Measurements from ENCODE around the gene SLC30A4.

SLC30A4 gene

DNA sequence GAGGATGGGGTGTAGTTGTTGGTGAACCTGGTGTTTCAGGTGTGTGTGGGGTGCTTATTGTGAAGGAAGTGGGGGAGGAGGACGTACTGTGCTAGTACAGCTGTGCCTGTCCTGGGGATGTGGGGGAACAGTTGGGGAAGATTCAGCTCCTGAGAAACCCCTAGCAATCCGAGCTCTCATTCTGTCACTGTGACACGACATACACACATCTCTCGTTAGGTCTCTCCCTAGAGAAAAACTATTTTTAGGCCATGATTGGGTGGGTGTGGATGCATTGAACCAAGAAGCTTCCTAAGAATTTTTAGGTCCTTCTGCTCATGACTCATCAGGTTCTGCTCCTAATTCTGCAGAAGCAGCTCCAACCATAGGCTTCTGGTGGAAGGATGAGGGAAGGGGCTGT, 54.3 kb downstream of the SLC30A4 start:
- Histone ChIP-seq H3K9me3 (replicated peaks in 1 of 11) (peaks cover 0 to 8% (median 0%) of the 10 kb centered on the region in 11 experiments; a peak in 1 of 22 replicates), H4K20me1 (no peaks in the 10 kb centered on the region), H3K9ac (no peak overlapping the region), H3K4me3 (no peak overlapping the region), H3K27me3 (no peaks in the 10 kb centered on the region), H3K4me2 (peak overlapping the region; percentile 30 to 67 (median 62)), H3K36me3 (no peaks in the 10 kb centered on the region; a peak in 1 of 22 replicates), H3K4me1 (peaks cover 15 to 23% (median 21%) of the 10 kb centered on the region in 10 experiments), H3K27ac (no peak overlapping the region; a peak in 1 of 22 replicates)
- TF ChIP-seq Cebpa-rat (IDR thresholded peaks at IDR 0.05) = no peak

DNA sequence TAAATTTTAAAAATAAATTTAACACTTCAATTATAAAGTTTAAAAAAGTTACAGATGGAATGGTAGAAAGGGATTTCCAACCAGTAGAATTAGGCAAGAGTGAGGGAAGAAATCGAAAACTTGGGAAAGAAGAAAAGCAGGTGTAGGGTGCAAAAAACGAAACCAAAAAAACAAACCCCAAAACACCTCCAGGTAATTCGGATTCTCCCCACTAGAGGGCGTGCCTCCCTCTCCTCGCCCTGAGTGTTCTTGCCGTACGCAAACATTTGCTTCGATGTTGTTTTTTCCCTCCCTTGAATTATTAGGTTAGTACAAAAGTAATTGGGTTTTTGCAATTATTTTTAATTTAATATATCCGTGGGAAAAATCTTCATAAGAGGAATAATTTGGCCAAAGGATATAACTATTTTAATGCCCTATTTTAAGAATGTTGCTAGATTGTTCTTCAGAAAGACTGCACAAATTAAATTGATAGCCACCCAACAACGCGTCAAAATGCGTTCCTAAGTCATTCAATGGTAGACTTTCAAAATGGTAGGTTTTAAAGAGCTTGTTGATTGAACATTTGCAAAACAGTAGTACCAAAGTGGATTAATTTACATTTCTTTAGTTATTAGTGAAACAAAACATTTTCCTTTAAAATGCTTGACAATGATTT, 63.7 kb downstream of the SLC30A4 start:
- no peaks in the 10 kb centered on the region; a peak in 1 of 22 replicates for H3K9me3 ChIP-seq (replicated peaks in 1 of 11)
- H3K27ac ChIP-seq = no peak overlapping the region
- H4K20me1 ChIP-seq = peaks cover 0 to 5% (median 0%) of the 10 kb centered on the region in 11 experiments; a peak in 2 of 22 replicates
- H3K4me2 ChIP-seq = peak overlapping the region; percentile 67 to 95 (median 83); a peak in 19 of 22 replicates
- peaks cover 38 to 49% (median 46%) of the 10 kb centered on the region in 10 experiments for H3K4me1 ChIP-seq
- peak overlapping the region in 8 of 10 experiments; percentile 1 to 49 (median 41); a peak in 12 of 20 replicates for H3K4me3 ChIP-seq
- no peak for TF ChIP-seq Cebpa-rat (IDR thresholded peaks at IDR 0.05)
- no peaks in the 10 kb centered on the region; a peak in 1 of 22 replicates for H3K36me3 ChIP-seq
- H3K27me3 ChIP-seq = no peaks in the 10 kb centered on the region
- no peak overlapping the region for H3K9ac ChIP-seq

DNA sequence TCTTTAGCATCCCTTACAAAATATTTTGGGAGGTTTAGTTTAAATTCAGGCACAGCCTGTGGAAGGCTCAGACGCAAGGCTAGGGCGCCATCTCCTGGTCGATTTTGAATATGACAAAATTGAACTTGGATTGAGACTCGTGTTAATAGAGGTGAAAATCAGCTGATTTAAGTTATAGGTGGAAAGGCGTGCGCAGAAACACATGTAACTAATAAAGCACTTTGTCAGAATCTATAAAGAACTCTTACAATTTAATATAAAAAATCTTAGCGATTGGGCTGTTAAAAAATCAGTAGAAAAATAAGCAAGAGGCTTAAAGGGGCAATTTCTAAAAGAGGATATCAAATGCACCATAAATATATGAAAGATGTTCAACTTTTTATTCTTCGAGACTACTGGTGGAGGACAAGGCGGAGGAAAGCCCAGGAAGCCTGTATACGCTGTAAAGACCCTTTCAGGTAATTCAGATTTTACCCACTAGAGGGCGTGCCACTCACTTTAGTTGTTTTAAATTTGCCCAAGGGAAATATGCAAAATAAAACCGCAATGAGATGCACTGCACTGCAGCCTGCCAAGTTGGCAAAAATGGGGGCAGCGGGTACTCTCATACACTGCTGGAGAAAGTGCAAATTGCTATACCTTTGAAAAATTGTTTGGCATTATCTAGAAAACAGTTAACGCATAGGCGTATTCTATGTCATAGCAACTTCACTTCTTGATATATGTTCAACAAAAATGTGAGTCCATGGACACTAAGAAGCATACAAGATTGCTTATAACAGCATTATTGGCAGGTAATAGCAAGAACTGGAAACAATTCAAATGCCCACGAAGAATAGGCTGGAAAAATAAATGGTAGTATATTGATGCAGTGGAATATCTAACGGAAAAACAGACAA, 64.7 kb downstream of the SLC30A4 start:
- Histone ChIP-seq H3K4me2 (peak overlapping the region; percentile 67 to 95 (median 83)), H3K36me3 (no peaks in the 10 kb centered on the region; a peak in 1 of 22 replicates), H3K27ac (peak overlapping the region; percentile 17 to 80 (median 55); a peak in 17 of 22 replicates), H3K9ac (peak overlapping the region; percentile 36 to 76 (median 62); a peak in 20 of 22 replicates), H3K4me3 (peak overlapping the region; percentile 1 to 55 (median 41); a peak in 16 of 20 replicates), H3K9me3 (replicated peaks in 1 of 11) (no peaks in the 10 kb centered on the region), H3K27me3 (no peaks in the 10 kb centered on the region), H3K4me1 (peaks cover 38 to 51% (median 48%) of the 10 kb centered on the region in 10 experiments), H4K20me1 (peaks cover 0 to 5% (median 0%) of the 10 kb centered on the region in 11 experiments; a peak in 2 of 22 replicates)
- no peak for TF ChIP-seq Cebpa-rat (IDR thresholded peaks at IDR 0.05)

DNA sequence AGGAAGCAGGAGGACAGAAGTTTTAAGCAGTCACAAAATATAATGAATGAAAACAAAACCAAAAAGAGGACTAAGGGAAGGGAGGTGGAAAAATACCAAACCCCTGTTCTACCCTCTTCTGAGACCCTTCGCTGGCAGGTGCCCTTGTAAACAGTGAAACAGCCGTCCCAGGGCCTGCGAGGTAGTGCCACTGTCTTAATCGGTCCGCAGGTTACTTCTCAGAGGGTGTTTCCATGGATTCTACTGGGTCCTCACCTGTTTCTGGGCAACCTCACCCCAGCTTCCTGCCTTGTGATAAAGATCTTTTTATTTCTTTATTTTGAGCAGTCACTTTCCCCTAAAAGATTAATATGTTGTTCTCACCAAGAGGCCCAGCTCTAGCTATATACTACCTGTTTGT, 65.3 kb downstream of the SLC30A4 start:
- Histone ChIP-seq H3K4me3 (no peak overlapping the region), H3K9me3 (replicated peaks in 1 of 11) (peaks cover 0 to 4% (median 2%) of the 10 kb centered on the region in 11 experiments; a peak in 12 of 22 replicates), H3K36me3 (no peaks in the 10 kb centered on the region; a peak in 1 of 22 replicates), H3K4me2 (peak overlapping the region; percentile 67 to 95 (median 83); a peak in 21 of 22 replicates), H3K4me1 (peaks cover 38 to 51% (median 48%) of the 10 kb centered on the region in 10 experiments), H3K27ac (peak overlapping the region in 10 of 11 experiments; percentile 15 to 80 (median 47); a peak in 14 of 22 replicates), H3K9ac (peak overlapping the region in 6 of 11 experiments; percentile 0 to 66 (median 49); a peak in 9 of 22 replicates), H4K20me1 (peaks cover 0 to 5% (median 0%) of the 10 kb centered on the region in 11 experiments; a peak in 2 of 22 replicates), H3K27me3 (no peaks in the 10 kb centered on the region)
- no peak for TF ChIP-seq Cebpa-rat (IDR thresholded peaks at IDR 0.05)

DNA sequence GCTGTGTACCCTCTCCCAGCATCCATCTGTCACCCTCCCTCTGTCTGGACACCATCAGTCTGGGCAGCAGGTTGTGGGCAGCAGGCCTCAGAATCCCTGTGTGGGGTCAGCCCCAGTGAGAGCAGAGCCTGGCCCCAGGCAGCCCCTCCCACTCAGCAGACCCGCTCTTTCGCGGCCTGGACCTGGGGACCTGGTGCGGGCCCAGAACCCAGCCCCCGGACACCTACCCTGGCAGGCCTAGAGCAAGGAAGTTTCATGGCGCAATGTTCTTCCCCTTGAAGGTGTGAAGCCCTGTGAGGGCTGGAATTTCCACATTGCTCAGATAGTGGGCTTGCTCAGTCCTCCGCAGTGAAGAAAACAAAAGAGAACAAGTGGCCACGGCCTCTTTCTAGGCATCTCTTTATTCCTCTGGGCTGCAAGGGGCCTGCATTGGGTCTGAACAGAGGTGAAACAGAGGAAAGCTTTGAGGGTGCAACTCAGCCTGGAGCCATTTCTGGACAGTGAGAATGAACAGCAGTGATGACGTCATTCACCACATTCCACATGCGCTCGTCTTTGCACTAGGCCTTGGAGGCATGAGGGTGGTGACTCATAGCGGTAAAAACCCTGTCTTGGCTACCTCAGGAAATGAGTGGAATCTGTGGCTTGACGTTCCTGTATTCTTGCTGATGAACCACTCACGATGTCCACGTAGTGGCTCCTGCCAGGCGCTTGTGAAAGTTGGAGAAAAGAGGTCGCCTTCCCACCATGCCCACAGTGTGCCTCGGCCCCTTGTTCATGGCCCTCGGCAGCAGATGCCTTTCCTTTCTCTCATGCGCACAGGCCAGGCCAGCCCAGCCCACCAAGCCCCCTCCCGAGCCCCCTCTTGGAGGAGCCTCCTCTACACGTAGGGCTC, 66.1 kb downstream of the SLC30A4 start:
- peak overlapping the region in 7 of 11 experiments; percentile 0 to 66 (median 49); a peak in 11 of 22 replicates for H3K9ac ChIP-seq
- H3K4me1 ChIP-seq = peaks cover 38 to 51% (median 49%) of the 10 kb centered on the region in 10 experiments
- no peak overlapping the region; a peak in 1 of 20 replicates for H3K4me3 ChIP-seq
- peaks cover 0 to 5% (median 0%) of the 10 kb centered on the region in 11 experiments; a peak in 2 of 22 replicates for H4K20me1 ChIP-seq
- H3K9me3 ChIP-seq (replicated peaks in 1 of 11) = peaks cover 0 to 12% (median 10%) of the 10 kb centered on the region in 11 experiments; a peak in 18 of 22 replicates
- TF ChIP-seq Cebpa-rat (IDR thresholded peaks at IDR 0.05) = no peak
- H3K36me3 ChIP-seq = peaks cover 0 to 5% (median 0%) of the 10 kb centered on the region in 11 experiments; a peak in 1 of 22 replicates
- H3K27me3 ChIP-seq = no peaks in the 10 kb centered on the region
- H3K27ac ChIP-seq = peak overlapping the region; percentile 6 to 80 (median 48); a peak in 18 of 22 replicates
- H3K4me2 ChIP-seq = peak overlapping the region; percentile 67 to 95 (median 83); a peak in 21 of 22 replicates

DNA sequence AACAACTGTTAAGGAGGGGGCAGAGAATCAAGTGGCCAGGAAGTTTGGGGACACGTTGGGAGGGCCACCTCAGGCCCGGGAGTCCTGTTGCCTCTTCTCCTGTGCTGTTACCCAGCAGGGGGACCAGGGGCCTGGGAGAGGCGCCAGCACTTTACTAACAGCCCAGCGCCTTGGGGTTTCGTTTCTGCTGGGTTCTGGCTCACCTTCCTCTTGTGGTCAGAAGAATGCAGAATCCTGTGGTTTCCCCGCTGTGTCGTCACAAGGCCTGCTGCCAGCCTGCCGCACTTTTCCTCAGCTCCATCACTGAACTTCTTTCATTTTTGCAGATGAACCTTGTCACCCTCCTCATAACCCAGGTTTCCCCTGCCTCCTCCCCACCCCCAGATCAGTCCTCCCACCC, 67.7 kb downstream of the SLC30A4 start:
- H3K4me1 ChIP-seq = peaks cover 38 to 64% (median 50%) of the 10 kb centered on the region in 10 experiments
- TF ChIP-seq Cebpa-rat (IDR thresholded peaks at IDR 0.05) = no peak
- H3K9me3 ChIP-seq (replicated peaks in 1 of 11) = peaks cover 0 to 15% (median 11%) of the 10 kb centered on the region in 11 experiments; a peak in 18 of 22 replicates
- H3K9ac ChIP-seq = peak overlapping the region; percentile 21 to 60 (median 50); a peak in 19 of 22 replicates
- peaks cover 0 to 6% (median 0%) of the 10 kb centered on the region in 11 experiments; a peak in 1 of 22 replicates for H3K36me3 ChIP-seq
- peaks cover 0 to 5% (median 0%) of the 10 kb centered on the region in 11 experiments; a peak in 2 of 22 replicates for H4K20me1 ChIP-seq
- peak overlapping the region; percentile 63 to 95 (median 83) for H3K4me2 ChIP-seq
- peak overlapping the region; percentile 14 to 80 (median 59); a peak in 20 of 22 replicates for H3K27ac ChIP-seq
- H3K27me3 ChIP-seq = no peaks in the 10 kb centered on the region
- peak overlapping the region in 2 of 10 experiments; percentile 34 to 37; a peak in 4 of 20 replicates for H3K4me3 ChIP-seq

DNA sequence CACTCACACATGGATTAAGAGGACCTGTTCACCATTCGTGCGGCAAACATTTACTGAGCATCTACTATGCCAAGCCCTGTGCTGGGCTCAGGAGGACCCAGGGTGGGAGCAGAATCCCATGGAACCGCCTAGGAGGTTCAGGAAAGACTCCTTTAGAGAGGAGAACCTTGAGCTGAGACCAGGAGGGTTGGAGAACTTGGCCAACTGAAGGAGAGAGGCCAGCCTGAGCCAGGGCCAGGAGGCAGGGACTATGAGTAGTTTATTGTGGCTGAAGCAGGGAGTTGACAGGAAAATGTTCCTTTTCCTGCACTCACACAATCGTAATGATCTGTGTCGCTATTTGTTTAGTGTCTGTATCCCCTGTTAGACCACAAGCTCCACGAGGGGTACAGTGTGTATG, 71.3 kb downstream of the SLC30A4 start:
- H3K27ac ChIP-seq = no peak overlapping the region
- peaks cover 0 to 5% (median 0%) of the 10 kb centered on the region in 11 experiments; a peak in 2 of 22 replicates for H4K20me1 ChIP-seq
- peak overlapping the region in 1 of 11 experiments; percentile 89; a peak in 3 of 22 replicates for H3K4me2 ChIP-seq
- H3K9me3 ChIP-seq (replicated peaks in 1 of 11) = peaks cover 0 to 15% (median 11%) of the 10 kb centered on the region in 11 experiments; a peak in 18 of 22 replicates
- H3K9ac ChIP-seq = no peak overlapping the region; a peak in 1 of 22 replicates
- no peak overlapping the region for H3K4me3 ChIP-seq
- no peak for TF ChIP-seq Cebpa-rat (IDR thresholded peaks at IDR 0.05)
- H3K27me3 ChIP-seq = no peaks in the 10 kb centered on the region
- H3K4me1 ChIP-seq = peaks cover 25 to 81% (median 32%) of the 10 kb centered on the region in 10 experiments
- peaks cover 0 to 6% (median 0%) of the 10 kb centered on the region in 11 experiments; a peak in 1 of 22 replicates for H3K36me3 ChIP-seq
